AG08395 (cell line): ENCODE data around the gene COL8A1.

Experiments
- DNase-seq: peaks from one replicate; pipeline ENCODE4 v3.0.0; 2012; ENCODE audit warnings: mixed read lengths, low spot score

The COL8A1 gene

GRCh38 chr3:99674086-99674789 lies 35.8 kb downstream of the COL8A1 start:
- no peak for DNase-seq

GRCh38 chr3:99678023-99678422 lies 39.6 kb downstream of the COL8A1 start:
- peak; percentile 71 for DNase-seq

GRCh38 chr3:99678896-99679295 lies 40.5 kb downstream of the COL8A1 start:
- DNase-seq: no peak

GRCh38 chr3:99681512-99681911 lies 43.1 kb downstream of the COL8A1 start:
- DNase-seq: no peak

GRCh38 chr3:99681976-99682375 lies 43.6 kb downstream of the COL8A1 start:
- DNase-seq: no peak

- DNase-seq: no peak
Measured at GRCh38 chr3:99683465-99683864, 45.1 kb downstream of the COL8A1 start.

- DNase-seq: no peak
Measured at GRCh38 chr3:99683876-99684275, 45.5 kb downstream of the COL8A1 start.

GRCh38 chr3:99684644-99685043 lies 46.2 kb downstream of the COL8A1 start:
- no peak for DNase-seq

GRCh38 chr3:99686469-99686868 lies 48.1 kb downstream of the COL8A1 start:
- DNase-seq: no peak

GRCh38 chr3:99686955-99687612 lies 48.7 kb downstream of the COL8A1 start:
- peak; percentile 55 for DNase-seq

- no peak for DNase-seq
Measured at GRCh38 chr3:99690761-99691369, 52.5 kb downstream of the COL8A1 start.

GRCh38 chr3:99693636-99694035 lies 55.2 kb downstream of the COL8A1 start:
- DNase-seq: no peak

- DNase-seq: no peak
Measured at GRCh38 chr3:99696497-99696896, 58.1 kb downstream of the COL8A1 start.

- DNase-seq: no peak
Measured at GRCh38 chr3:99697250-99697649, 58.9 kb downstream of the COL8A1 start.

- no peak for DNase-seq
Measured at GRCh38 chr3:99698932-99699331, 60.5 kb downstream of the COL8A1 start.

GRCh38 chr3:99699841-99700240 lies 61.4 kb downstream of the COL8A1 start:
- peak; percentile 73 for DNase-seq

GRCh38 chr3:99700631-99701268 lies 62.4 kb downstream of the COL8A1 start:
- no peak for DNase-seq

- DNase-seq: no peak
Measured at GRCh38 chr3:99702953-99703943, 64.9 kb downstream of the COL8A1 start.

GRCh38 chr3:99704417-99704816 lies 66.0 kb downstream of the COL8A1 start:
- DNase-seq: no peak

GRCh38 chr3:99706410-99706809 lies 68.0 kb downstream of the COL8A1 start:
- no peak for DNase-seq

GRCh38 chr3:99708207-99708745 lies 69.9 kb downstream of the COL8A1 start:
- peak; percentile 67 for DNase-seq
